Neural progenitor cell (in vitro differentiated cells): ENCODE measurements around the gene NPC1.

Experiments
- EZH2 ChIP-seq: fragments of 200-600 bp; sonication (generic); IDR thresholded peaks from 2 replicates; pipeline ENCODE4 v1.6.1; 2017; ENCODE audit warnings: antibody characterized with exemption, mild to moderate bottlenecking, moderate library complexity
- TF ChIP-seq, protein P1 (sequence below): fragments of 200-600 bp; sonication (generic); IDR thresholded peaks from 2 replicates; pipeline ENCODE4 v1.5.1; 2017; ENCODE audit warnings: antibody characterized with exemption, mild to moderate bottlenecking

GRCh38 chr18:23547846-23548245 lies 38.5 kb downstream of the NPC1 start:
- TF ChIP-seq EZH2: no peak
- TF ChIP-seq, protein P1, sequence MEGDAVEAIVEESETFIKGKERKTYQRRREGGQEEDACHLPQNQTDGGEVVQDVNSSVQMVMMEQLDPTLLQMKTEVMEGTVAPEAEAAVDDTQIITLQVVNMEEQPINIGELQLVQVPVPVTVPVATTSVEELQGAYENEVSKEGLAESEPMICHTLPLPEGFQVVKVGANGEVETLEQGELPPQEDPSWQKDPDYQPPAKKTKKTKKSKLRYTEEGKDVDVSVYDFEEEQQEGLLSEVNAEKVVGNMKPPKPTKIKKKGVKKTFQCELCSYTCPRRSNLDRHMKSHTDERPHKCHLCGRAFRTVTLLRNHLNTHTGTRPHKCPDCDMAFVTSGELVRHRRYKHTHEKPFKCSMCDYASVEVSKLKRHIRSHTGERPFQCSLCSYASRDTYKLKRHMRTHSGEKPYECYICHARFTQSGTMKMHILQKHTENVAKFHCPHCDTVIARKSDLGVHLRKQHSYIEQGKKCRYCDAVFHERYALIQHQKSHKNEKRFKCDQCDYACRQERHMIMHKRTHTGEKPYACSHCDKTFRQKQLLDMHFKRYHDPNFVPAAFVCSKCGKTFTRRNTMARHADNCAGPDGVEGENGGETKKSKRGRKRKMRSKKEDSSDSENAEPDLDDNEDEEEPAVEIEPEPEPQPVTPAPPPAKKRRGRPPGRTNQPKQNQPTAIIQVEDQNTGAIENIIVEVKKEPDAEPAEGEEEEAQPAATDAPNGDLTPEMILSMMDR: no peak
